Thoracic aorta (tissue), 2 donors: ENCODE measurements around the gene CD300LD. TPM values are rescaled to one million over a fixed set of nuclear protein-coding genes. Genes with fewer than 3 reads are reported as not detected.

Experiments used
- ATAC-seq: fragments of 150-250 bp; one replicate; pipeline ENCODE4 v1.8.0; 2017; ENCODE audit warnings: low read depth; ENCODE audit not compliant: insufficient number of reproducible peaks, low FRiP score
- DNase-seq: peaks from one replicate; pipeline ENCODE4 v3.0.0-alpha.2; 2020; ENCODE audit warnings: low spot score
- H3K27ac ChIP-seq, 2 donors: fragments of 200-600 bp; sonication (generic); 1 replicate in 1 of 2; 2 replicates in 1 of 2; pipeline ENCODE4 v1.5.1; 2016; ENCODE audit warnings: mild to moderate bottlenecking in 2 of 2, moderate library complexity in 2 of 2
- H3K27me3 ChIP-seq: fragments of 200-600 bp; sonication (generic); replicated peaks from 2 replicates; pipeline ENCODE4 v1.6.0; 2016; ENCODE audit warnings: mild to moderate bottlenecking; ENCODE audit not compliant: insufficient read depth
- H3K36me3 ChIP-seq: fragments of 200-600 bp; sonication (generic); one replicate; pipeline ENCODE4 v1.5.1; 2016
- H3K4me1 ChIP-seq, 2 donors: fragments of 200-600 bp; sonication (generic); 1 replicate in 1 of 2; 2 replicates in 1 of 2; pipeline versions ENCODE4 v1.5.1 to v1.6.0; 2016; ENCODE audit warnings: low read depth in 2 of 2, mild to moderate bottlenecking in 1 of 2; ENCODE audit not compliant: control insufficient read depth in 1 of 2
- H3K4me3 ChIP-seq: fragments of 200-600 bp; sonication (generic); 2 replicates; pipeline ENCODE4 v1.5.1; 2016; ENCODE audit warnings: mild to moderate bottlenecking
- H3K9me3 ChIP-seq: fragments of 200-600 bp; sonication (generic); 2 replicates; pipeline ENCODE4 v1.5.1; 2016
- CTCF ChIP-seq: fragments of 200-600 bp; sonication (generic); IDR thresholded peaks from one replicate; pipeline ENCODE4 v1.5.1; 2019; ENCODE audit warnings: antibody characterized with exemption
- total RNA-seq, 2 donors: library from RNA; depleted of rRNA; stranded (reverse); fragments of >200 nt; gene quantifications; one replicate each; pipeline versions ENCODE4 v1.1.0 to v1.2.3, GENCODE V29; 2016

CD300LD gene
- total RNA-seq, 2 donors from 2014 or later, result not detected

GRCh38 chr17:74597069-74597790 lies 5.1 kb upstream of the CD300LD start:
- Histone ChIP-seq H3K27ac (no peak overlapping the region), H3K4me1 (no peaks in the 10 kb centered on the region), H3K27me3 (no peaks in the 10 kb centered on the region), H3K36me3 (no peaks in the 10 kb centered on the region), H3K9me3 (no peaks in the 10 kb centered on the region), H3K4me3 (no peak overlapping the region)
- no peak for DNase-seq
- ATAC-seq, result no peak
- no peak for TF ChIP-seq CTCF

GRCh38 chr17:74595037-74595750 lies 3.1 kb upstream of the CD300LD start:
- Histone ChIP-seq H3K27ac (no peak overlapping the region), H3K27me3 (no peaks in the 10 kb centered on the region), H3K4me1 (no peaks in the 10 kb centered on the region), H3K9me3 (no peaks in the 10 kb centered on the region), H3K4me3 (no peak overlapping the region), H3K36me3 (no peaks in the 10 kb centered on the region)
- no peak for TF ChIP-seq CTCF
- DNase-seq (no peak), ATAC-seq (no peak)

DNA sequence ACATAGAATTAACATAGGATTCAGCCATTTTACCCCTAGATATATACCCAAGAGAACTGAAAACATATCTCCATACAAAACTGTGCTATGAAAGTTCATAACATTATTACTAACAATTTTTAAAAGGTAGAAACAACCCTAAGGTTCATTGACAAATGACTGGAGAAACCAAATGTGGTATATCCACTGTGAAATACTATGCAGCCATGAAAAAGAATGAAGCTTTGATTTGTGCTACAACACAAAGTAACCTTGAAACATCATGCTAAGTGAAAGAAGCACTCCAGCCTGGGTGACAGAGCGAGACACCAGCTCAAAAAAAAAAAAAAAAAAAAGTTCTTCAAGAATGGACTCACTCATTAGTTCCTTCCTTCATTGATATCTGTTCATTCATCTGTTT lies 580 bp downstream of the CD300LD start:
- ATAC-seq (no peak), DNase-seq (no peak)
- no peak overlapping the region for H3K4me3 ChIP-seq
- TF ChIP-seq CTCF, result no peak
- no peaks in the 10 kb centered on the region for H3K36me3 ChIP-seq
- no peaks in the 10 kb centered on the region for H3K9me3 ChIP-seq
- no peaks in the 10 kb centered on the region for H3K4me1 ChIP-seq
- no peak overlapping the region for H3K27ac ChIP-seq
- H3K27me3 ChIP-seq, result no peaks in the 10 kb centered on the region

DNA sequence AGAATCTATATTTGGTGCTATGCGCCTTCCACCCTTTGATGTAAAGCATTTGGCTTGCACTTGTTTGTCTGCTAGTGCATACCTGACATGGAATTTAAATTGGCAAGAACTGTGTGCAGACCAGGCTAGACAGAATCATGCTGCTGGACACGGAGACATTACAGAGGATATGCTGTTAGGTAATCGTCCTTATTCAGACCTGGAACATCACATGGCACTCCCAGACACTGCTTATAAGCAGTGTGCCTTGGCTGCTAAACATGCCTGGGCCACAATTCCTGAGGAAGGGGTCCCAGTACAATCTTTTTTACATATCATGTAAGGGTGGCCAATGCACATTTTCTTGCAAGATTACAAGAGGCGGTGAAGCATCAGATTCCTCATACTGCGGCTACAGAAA lies 6.4 kb downstream of the CD300LD start:
- TF ChIP-seq CTCF, result no peak

GRCh38 chr17:74584292-74585060 lies 7.6 kb downstream of the CD300LD start:
- H3K36me3 ChIP-seq, result no peaks in the 10 kb centered on the region
- no peak for DNase-seq
- H3K4me3 ChIP-seq, result no peak overlapping the region
- no peaks in the 10 kb centered on the region for H3K9me3 ChIP-seq
- H3K27ac ChIP-seq, result no peak overlapping the region
- H3K27me3 ChIP-seq, result no peaks in the 10 kb centered on the region
- no peak for TF ChIP-seq CTCF
- no peak for ATAC-seq
- H3K4me1 ChIP-seq, result no peaks in the 10 kb centered on the region

More for the DNA sequence above, 6.4 kb downstream of the CD300LD start:
- H3K9me3 ChIP-seq, result no peaks in the 10 kb centered on the region
- no peaks in the 10 kb centered on the region for H3K36me3 ChIP-seq
- no peak overlapping the region for H3K27ac ChIP-seq
- DNase-seq (no peak), ATAC-seq (no peak)
- H3K4me1 ChIP-seq, result no peaks in the 10 kb centered on the region
- H3K27me3 ChIP-seq, result no peaks in the 10 kb centered on the region
- no peak overlapping the region for H3K4me3 ChIP-seq
